Ascending aorta (tissue), 2 donors: ENCODE results near the gene NME5. TPM values are rescaled to one million over a fixed set of nuclear protein-coding genes. Genes with fewer than 3 reads are reported as not detected.
"Not testable (repeated sequence)": the region's sequence is repeated elsewhere in the genome, so short reads cannot be mapped to it uniquely, and the experiment has no call there.

Experiments
- DNase-seq, 2 donors: peaks; one replicate each; pipeline ENCODE4 v3.0.0-alpha.2; 2019; ENCODE audit warnings: low spot score in 2 of 2
- H3K27ac ChIP-seq, 2 donors: fragments of 200-600 bp; sonication (generic); one replicate each; pipeline ENCODE4 v1.5.1; 2016 to 2017; ENCODE audit warnings: mild to moderate bottlenecking in 1 of 2
- H3K27me3 ChIP-seq: fragments of 200-600 bp; sonication (generic); one replicate; pipeline ENCODE4 v1.5.1; 2017
- H3K36me3 ChIP-seq, 2 donors: fragments of 200-600 bp; sonication (generic); one replicate each; pipeline ENCODE4 v1.5.1; 2016
- H3K4me1 ChIP-seq, 2 donors: fragments of 200-600 bp; sonication (generic); one replicate each; pipeline ENCODE4 v1.5.1; 2016 to 2017; ENCODE audit warnings: mild to moderate bottlenecking in 1 of 2
- H3K4me3 ChIP-seq, 2 donors: fragments of 200-600 bp; sonication (generic); one replicate each; pipeline ENCODE4 v1.5.1; 2016 to 2017; ENCODE audit warnings: mild to moderate bottlenecking in 1 of 2
- H3K9me3 ChIP-seq, 2 donors: fragments of 200-600 bp; sonication (generic); one replicate each; pipeline ENCODE4 v1.5.1; 2016
- CTCF ChIP-seq, 3 experiments: fragments of 200-600 bp in 2 of 3; fragments of 450-650 bp in 1 of 3; sonication (generic) in 2 of 3; IDR thresholded peaks; one replicate each; pipeline ENCODE4 v1.5.1; 2016 to 2019; ENCODE audit warnings: antibody characterized with exemption in 3 of 3, mild to moderate bottlenecking in 1 of 3, moderate library complexity in 1 of 3
- intact Hi-C: fragments of 100-400 bp; cut with DNase I; formaldehyde crosslinking; loops from one replicate; pipeline ENCODE4 v1.15.1; 2023
- total RNA-seq: library from RNA; depleted of rRNA; stranded (reverse); fragments of >200 nt; gene quantifications from one replicate; pipeline ENCODE4 v1.1.0, GENCODE V29; 2016

Gene NME5
- total RNA-seq, 1 donor from 2014 or later: not detected

DNA sequence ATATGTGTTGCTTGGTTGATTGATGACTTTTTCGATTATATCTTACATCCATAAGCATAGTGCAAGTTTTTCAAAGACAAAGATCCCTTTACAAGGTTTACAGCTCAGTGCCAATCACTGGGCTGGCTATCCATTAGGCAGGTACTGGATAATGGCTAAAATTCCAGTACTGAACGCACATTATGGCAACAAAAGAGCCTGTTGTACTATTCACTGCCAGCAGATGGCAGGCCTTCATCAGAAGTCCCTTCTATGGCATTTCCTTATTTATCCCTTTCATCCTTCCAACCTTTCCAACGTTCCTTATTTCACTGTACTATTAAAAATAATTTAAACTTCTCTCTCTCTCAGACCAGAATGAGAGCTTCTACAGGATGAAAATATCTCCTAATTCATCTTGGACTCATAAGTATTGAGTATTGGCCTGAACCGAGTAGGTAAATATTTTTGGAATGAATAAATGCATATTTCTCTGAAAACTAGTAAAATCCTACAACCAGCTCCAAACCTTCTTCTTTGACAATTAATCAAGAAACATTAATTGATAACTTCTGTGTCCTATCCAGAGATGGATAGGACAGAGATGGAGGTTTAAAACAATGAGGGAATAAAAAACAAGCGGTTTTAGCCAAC, 62.0 kb downstream of the NME5 start:
- H3K4me1 ChIP-seq: no peaks in the 10 kb centered on the region
- intact Hi-C loops: loop anchor here (1.0 kb wide), 1 partner anchor 56 kb away; no protein-coding TSS in a partner anchor
- peak; percentile 64 to 82 (median 68) for TF ChIP-seq CTCF (IDR thresholded peaks at IDR 0.05)
- peak in 1 of 2 donors; percentile 77 for DNase-seq
- H3K27ac ChIP-seq: no peak overlapping the region
- no peaks in the 10 kb centered on the region for H3K36me3 ChIP-seq
- no peak overlapping the region for H3K4me3 ChIP-seq
- H3K9me3 ChIP-seq: no peaks in the 10 kb centered on the region
- H3K27me3 ChIP-seq: no peaks in the 10 kb centered on the region

DNA sequence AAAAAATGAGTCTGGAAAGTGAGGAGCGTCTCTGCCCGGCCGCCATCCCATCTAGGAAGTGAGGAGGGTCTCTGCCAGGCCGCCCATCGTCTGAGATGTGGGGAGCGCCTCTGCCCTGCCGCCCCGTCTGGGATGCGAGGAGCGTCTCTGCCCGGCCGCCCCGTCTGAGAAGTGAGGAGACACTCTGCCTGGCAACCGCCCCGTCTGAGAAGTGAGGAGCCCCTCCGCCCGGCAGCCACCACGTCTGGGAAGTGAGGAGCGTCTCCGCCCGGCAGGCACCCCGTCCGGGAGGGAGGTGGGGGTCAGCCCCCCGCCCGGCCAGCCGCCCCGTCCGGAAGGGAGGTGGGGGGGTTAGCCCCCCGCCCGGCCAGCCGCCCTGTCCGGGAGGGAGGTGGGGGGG, 69.2 kb downstream of the NME5 start:
- intact Hi-C loops, H3K4me1 ChIP-seq, H3K27ac ChIP-seq, H3K27me3 ChIP-seq, DNase-seq, H3K4me3 ChIP-seq, H3K9me3 ChIP-seq, H3K36me3 ChIP-seq: not testable (repeated sequence)

DNA sequence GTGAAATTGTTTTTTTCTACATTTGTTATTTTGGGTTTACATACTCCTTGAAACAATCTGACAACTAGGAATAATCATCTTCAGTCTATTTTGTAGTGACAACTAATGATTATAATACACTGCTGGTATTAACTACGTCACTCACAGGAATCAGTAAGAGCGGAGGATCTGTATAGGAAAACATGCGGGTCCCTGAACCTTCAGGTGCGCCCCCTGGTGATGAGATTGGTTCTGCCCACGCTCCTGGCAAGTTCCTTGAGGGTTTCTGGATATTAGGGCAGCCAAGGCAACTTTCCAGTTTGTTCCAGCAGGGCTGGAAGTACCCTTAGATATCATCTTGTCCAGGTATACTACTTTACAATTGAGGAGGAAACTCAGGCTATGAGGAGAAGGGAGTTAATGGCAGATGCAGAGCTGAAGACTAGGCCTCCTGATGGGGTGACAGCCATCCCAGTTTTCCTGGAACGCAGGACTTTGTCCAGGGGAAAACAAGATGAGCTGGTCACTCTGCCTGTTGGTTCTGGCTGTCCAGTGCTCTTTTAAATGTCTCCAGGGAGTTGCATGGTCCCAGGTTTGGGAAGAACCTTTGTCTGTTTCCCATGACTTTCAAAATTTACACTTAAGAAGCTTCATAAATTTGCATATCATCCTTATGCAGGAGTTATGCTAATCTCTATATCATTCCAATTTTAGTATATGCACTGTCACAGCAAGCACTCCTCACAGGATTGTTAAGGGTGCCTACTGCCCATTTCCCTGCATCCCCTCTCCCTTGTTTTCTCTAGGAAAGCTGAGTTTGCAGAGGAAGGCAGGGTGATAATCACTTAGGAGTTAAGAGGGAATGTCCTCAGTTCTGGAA, 70.3 kb downstream of the NME5 start:
- Histone ChIP-seq H3K9me3 (no peaks in the 10 kb centered on the region), H3K4me3 (no peak overlapping the region), H3K4me1 (peaks cover 0 to 3% of the 10 kb centered on the region in 2 donors), H3K27ac (no peak overlapping the region), H3K36me3 (no peaks in the 10 kb centered on the region), H3K27me3 (no peaks in the 10 kb centered on the region)
- intact Hi-C loops: loop anchor here (1.0 to 10.0 kb wide), 2 partner anchors 33 to 284 kb away; no protein-coding TSS in a partner anchor
- peak; percentile 12 to 83 for DNase-seq
- peak; percentile 65 to 77 (median 73) for TF ChIP-seq CTCF (IDR thresholded peaks at IDR 0.05)

DNA sequence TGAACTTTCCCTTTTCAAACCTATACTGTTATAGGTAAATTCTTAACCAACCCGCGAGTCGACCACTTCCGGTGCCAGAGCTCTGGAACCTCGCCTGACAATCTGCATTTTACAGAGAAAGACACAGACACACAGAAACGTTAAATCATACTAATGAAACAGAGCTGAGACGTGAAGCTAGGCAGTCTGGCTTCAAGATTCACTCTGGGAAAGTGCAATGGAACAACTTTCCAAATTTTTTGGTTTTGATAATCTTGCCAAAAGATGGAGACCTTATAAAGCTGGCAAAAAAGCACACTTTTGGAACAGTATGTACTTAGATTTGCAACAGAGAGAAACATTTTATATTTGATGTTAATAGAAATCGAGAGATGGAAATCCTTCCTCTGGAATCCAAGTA, 71.3 kb downstream of the NME5 start:
- intact Hi-C loops: loop anchor here (1.0 to 10.0 kb wide), 2 partner anchors 32 to 283 kb away; no protein-coding TSS in a partner anchor
- no peaks in the 10 kb centered on the region for H3K36me3 ChIP-seq
- peaks cover 0 to 3% of the 10 kb centered on the region in 2 donors for H3K4me1 ChIP-seq
- no peaks in the 10 kb centered on the region for H3K27me3 ChIP-seq
- no peak for DNase-seq
- H3K4me3 ChIP-seq: no peak overlapping the region
- no peak for TF ChIP-seq CTCF (IDR thresholded peaks at IDR 0.05)
- no peaks in the 10 kb centered on the region for H3K9me3 ChIP-seq
- H3K27ac ChIP-seq: no peak overlapping the region

Other genes with a start within 250 kb of the NME5 start
- not detected for gene PKD2L2, start 250.0 kb downstream of the NME5 start, total RNA-seq
- 19.2 TPM for gene FAM13B, start 106.3 kb downstream of the NME5 start, total RNA-seq
- gene WNT8A, start 55.4 kb downstream of the NME5 start, total RNA-seq: not detected
- 18.8 TPM for gene BRD8, start 39.2 kb upstream of the NME5 start, total RNA-seq
- gene KIF20A, start 39.7 kb upstream of the NME5 start, total RNA-seq: not detected
- gene CDC23, start 73.9 kb upstream of the NME5 start, total RNA-seq: 13.2 TPM
- gene GFRA3, start 135.2 kb upstream of the NME5 start, total RNA-seq: not detected
- not detected for gene CDC25C, start 192.4 kb upstream of the NME5 start, total RNA-seq
- 40.0 TPM for gene FAM53C, start 198.8 kb upstream of the NME5 start, total RNA-seq
- 33.4 TPM for gene KDM3B, start 213.3 kb upstream of the NME5 start, total RNA-seq